ENCODE results near the gene RIMBP2. TPM values are rescaled to one million over a fixed set of nuclear protein-coding genes. Genes with fewer than 3 reads are reported as not detected.

The RIMBP2 gene
- total RNA-seq, 1 experiment from 2014 or later, result not detected

GRCh38 chr12:130423991-130424857, 291.9 kb downstream of the RIMBP2 start:
- CTCF ChIA-PET, result no interaction called here
- no peaks in the 10 kb centered on the region for H3K4me1 Mint-ChIP-seq (ENCODE audit: low read depth, unreplicated experiment)
- H3K9me3 ChIP-seq, result no peaks in the 10 kb centered on the region
- no peak for TF ChIP-seq CTCF (IDR thresholded peaks at IDR 0.05; ENCODE audit: insufficient read depth in 1 of 2, low read depth in 1 of 2, low read length in 1 of 2, severe bottlenecking in 1 of 2, unreplicated experiment in 1 of 2)
- DNase-seq, result no peak
- H3K36me3 Mint-ChIP-seq (ENCODE audit: insufficient read depth, unreplicated experiment), result no peaks in the 10 kb centered on the region
- no peaks in the 10 kb centered on the region for H3K4me1 ChIP-seq
- intact Hi-C loops (cut with micrococcal nuclease; ENCODE audit: unreplicated experiment), result no loop called here
- no peak overlapping the region for H3K27ac Mint-ChIP-seq (ENCODE audit: unreplicated experiment)
- no peak overlapping the region for H3K4me3 Mint-ChIP-seq (ENCODE audit: unreplicated experiment)
- peaks cover 9% of the 10 kb centered on the region for H3K27me3 Mint-ChIP-seq (ENCODE audit: insufficient read depth, unreplicated experiment)
- H3K9me3 Mint-ChIP-seq (ENCODE audit: unreplicated experiment), result no peaks in the 10 kb centered on the region
- no TSS peak for BruUV-seq (replicated peaks)
- no peak overlapping the region for H3K4me3 ChIP-seq (ENCODE audit: low read depth, low read length)
- POLR2A ChIA-PET, result no interaction called here
- no peaks in the 10 kb centered on the region for H3K27me3 ChIP-seq (replicated peaks; ENCODE audit: control insufficient read depth, insufficient read depth, low read length)
- H3K36me3 ChIP-seq (ENCODE audit: control insufficient read depth, insufficient read depth, low read length), result no peaks in the 10 kb centered on the region

- H3K27me3 ChIP-seq (replicated peaks; ENCODE audit: control insufficient read depth, insufficient read depth, low read length), result no peaks in the 10 kb centered on the region
- no peak for TF ChIP-seq CTCF (IDR thresholded peaks at IDR 0.05; ENCODE audit: insufficient read depth in 1 of 2, low read depth in 1 of 2, low read length in 1 of 2, severe bottlenecking in 1 of 2, unreplicated experiment in 1 of 2)
- Mint-ChIP-seq H3K27ac (ENCODE audit: unreplicated experiment) (no peak overlapping the region), H3K9me3 (ENCODE audit: unreplicated experiment) (no peaks in the 10 kb centered on the region), H3K27me3 (ENCODE audit: insufficient read depth, unreplicated experiment) (peaks cover 11% of the 10 kb centered on the region), H3K36me3 (ENCODE audit: insufficient read depth, unreplicated experiment) (no peaks in the 10 kb centered on the region), H3K4me3 (ENCODE audit: unreplicated experiment) (no peak overlapping the region), H3K4me1 (ENCODE audit: low read depth, unreplicated experiment) (no peaks in the 10 kb centered on the region)
- no peaks in the 10 kb centered on the region for H3K36me3 ChIP-seq (ENCODE audit: control insufficient read depth, insufficient read depth, low read length)
- H3K4me3 ChIP-seq (ENCODE audit: low read depth, low read length), result no peak overlapping the region
- POLR2A ChIA-PET, result no interaction called here
- BruUV-seq (replicated peaks), result no TSS peak
- no peak for DNase-seq
- H3K9me3 ChIP-seq, result no peaks in the 10 kb centered on the region
- intact Hi-C loops (cut with micrococcal nuclease; ENCODE audit: unreplicated experiment), result no loop called here
- CTCF ChIA-PET, result no interaction called here
- H3K4me1 ChIP-seq, result no peaks in the 10 kb centered on the region
These were observed 293.0 kb downstream of the RIMBP2 start for GRCh38 chr12:130423136-130423535.

GRCh38 chr12:130422676-130423075, 293.4 kb downstream of the RIMBP2 start:
- CTCF ChIA-PET, result no interaction called here

More at GRCh38 chr12:130422676-130423075, 293.4 kb downstream of the RIMBP2 start:
- H3K9me3 ChIP-seq, result no peaks in the 10 kb centered on the region
- H3K4me3 ChIP-seq (ENCODE audit: low read depth, low read length), result no peak overlapping the region
- no peaks in the 10 kb centered on the region for H3K27me3 ChIP-seq (replicated peaks; ENCODE audit: control insufficient read depth, insufficient read depth, low read length)
- H3K9me3 Mint-ChIP-seq (ENCODE audit: unreplicated experiment), result no peaks in the 10 kb centered on the region
- TF ChIP-seq CTCF (IDR thresholded peaks at IDR 0.05; ENCODE audit: insufficient read depth in 1 of 2, low read depth in 1 of 2, low read length in 1 of 2, severe bottlenecking in 1 of 2, unreplicated experiment in 1 of 2), result no peak
- no peaks in the 10 kb centered on the region for H3K4me1 ChIP-seq
- intact Hi-C loops (cut with micrococcal nuclease; ENCODE audit: unreplicated experiment), result no loop called here
- H3K4me1 Mint-ChIP-seq (ENCODE audit: low read depth, unreplicated experiment), result no peaks in the 10 kb centered on the region
- peaks cover 13% of the 10 kb centered on the region for H3K27me3 Mint-ChIP-seq (ENCODE audit: insufficient read depth, unreplicated experiment)
- no peak for DNase-seq
- no TSS peak for BruUV-seq (replicated peaks)
- no peaks in the 10 kb centered on the region for H3K36me3 ChIP-seq (ENCODE audit: control insufficient read depth, insufficient read depth, low read length)
- no peak overlapping the region for H3K4me3 Mint-ChIP-seq (ENCODE audit: unreplicated experiment)
- POLR2A ChIA-PET, result no interaction called here
- H3K27ac Mint-ChIP-seq (ENCODE audit: unreplicated experiment), result no peak overlapping the region
- no peaks in the 10 kb centered on the region for H3K36me3 Mint-ChIP-seq (ENCODE audit: insufficient read depth, unreplicated experiment)

All from Caco-2 (cell line).